NCI-H82 treated with DMSO at 0.1 percent for 48 hours (cell line): Measurements from ENCODE around the gene TMTC4.
"Not testable (repeated sequence)": the region's sequence is repeated elsewhere in the genome, so short reads cannot be mapped to it uniquely, and the experiment has no call there.

Experiments
- DNase-seq: peaks from one replicate; lab custom pipeline; 2025; ENCODE audit not compliant: unreplicated experiment; lab: John Stamatoyannopoulos, UW

Gene TMTC4, protein sequence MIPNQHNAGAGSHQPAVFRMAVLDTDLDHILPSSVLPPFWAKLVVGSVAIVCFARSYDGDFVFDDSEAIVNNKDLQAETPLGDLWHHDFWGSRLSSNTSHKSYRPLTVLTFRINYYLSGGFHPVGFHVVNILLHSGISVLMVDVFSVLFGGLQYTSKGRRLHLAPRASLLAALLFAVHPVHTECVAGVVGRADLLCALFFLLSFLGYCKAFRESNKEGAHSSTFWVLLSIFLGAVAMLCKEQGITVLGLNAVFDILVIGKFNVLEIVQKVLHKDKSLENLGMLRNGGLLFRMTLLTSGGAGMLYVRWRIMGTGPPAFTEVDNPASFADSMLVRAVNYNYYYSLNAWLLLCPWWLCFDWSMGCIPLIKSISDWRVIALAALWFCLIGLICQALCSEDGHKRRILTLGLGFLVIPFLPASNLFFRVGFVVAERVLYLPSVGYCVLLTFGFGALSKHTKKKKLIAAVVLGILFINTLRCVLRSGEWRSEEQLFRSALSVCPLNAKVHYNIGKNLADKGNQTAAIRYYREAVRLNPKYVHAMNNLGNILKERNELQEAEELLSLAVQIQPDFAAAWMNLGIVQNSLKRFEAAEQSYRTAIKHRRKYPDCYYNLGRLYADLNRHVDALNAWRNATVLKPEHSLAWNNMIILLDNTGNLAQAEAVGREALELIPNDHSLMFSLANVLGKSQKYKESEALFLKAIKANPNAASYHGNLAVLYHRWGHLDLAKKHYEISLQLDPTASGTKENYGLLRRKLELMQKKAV

DNA sequence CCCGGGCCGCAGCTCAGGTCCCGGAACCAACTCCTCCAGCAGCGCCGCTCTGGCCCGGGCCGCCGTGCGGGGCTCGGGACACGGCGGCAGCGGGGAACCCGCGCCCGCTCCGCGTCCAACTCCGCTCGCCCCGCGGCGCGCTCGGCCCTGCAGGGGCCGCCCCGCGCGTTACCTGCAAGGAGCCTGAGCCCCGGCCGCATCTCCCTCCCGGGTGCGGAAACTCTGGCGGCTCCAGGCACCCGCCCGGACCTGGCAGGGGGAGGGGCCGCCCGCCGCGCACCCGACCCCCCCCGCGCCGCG is at the start of gene TMTC4:
TSS of gene TMTC4 (minus strand) at position 224 of the 300 bp plus-strand sequence. CDS start 4,433 bp downstream, outside the sequence.
- DNase-seq, result no peak

GRCh38 chr13:100722517-100722916 is 47.9 kb upstream of the TMTC4 start:
- no peak for DNase-seq

DNA sequence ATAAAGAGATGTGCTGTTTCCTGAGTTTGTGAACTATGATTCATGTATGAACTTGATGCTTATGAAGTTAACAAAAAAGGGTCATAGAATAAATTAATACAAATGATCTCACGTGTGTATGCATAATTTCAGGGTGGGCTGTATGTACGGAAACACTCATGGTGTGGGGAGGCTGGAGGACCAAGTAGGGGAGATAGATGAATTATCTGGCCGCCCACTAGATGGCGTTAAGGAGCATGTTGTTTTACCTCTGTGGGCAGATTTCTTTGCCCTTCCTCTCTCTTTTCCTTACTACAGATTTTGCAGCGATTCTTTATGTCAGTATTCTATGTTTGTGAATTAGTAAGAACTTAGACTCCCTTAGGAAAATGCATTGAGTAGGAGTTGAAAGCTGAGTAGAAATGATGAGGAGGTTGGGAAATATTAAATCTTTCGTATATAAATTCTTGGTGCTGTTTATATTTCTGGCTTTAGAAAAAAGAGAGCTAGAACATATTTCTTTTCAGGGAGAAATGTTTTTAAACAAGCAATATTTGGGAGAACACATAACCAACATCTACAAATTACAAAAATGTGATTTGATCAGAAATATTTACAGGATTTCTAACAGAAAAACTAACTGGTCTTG is 47.4 kb upstream of the TMTC4 start:
- DNase-seq, result peak; percentile 58

GRCh38 chr13:100715604-100716003 is 41.0 kb upstream of the TMTC4 start:
- DNase-seq, result no peak

DNA sequence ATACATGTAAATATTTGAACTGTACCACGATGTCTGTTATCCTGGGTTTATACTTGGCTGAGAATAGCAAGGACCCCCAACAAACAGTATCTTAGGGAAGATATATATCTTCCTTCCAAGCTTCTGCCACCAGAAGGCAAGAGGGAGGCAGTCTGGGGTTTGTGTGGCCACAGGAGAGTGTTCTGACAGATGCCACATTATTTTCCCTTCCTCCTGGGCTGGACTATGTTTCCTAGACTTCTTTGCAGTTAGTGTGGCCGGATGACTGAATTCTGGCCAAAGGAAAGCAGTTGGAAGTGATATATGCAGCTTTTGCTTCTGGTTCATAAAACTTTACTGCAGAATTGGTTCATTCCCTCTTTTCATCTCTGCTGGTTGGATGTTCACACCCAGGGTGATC is 39.9 kb upstream of the TMTC4 start:
- DNase-seq, result no peak

- DNase-seq, result no peak
Observed at GRCh38 chr13:100710176-100710575, 35.6 kb upstream of the TMTC4 start.

GRCh38 chr13:100707818-100708740 is 33.5 kb upstream of the TMTC4 start:
- no peak for DNase-seq

- not testable (repeated sequence) for DNase-seq
Observed at GRCh38 chr13:100698331-100698730, 23.7 kb upstream of the TMTC4 start.

DNA sequence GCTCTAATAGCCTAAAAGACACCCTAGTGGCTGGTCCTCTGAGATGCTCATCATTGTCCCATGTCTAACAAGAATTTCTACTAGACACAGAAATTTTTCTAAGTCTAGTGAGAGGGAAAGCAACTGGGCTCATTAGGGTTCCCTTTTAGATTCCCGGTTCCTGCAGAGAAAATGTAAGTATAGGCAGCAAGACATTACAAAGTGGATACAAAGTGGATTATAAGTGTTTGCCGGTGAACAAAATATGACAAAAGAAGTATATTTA is 20.8 kb upstream of the TMTC4 start:
- DNase-seq, result no peak

- no peak for DNase-seq
Observed at GRCh38 chr13:100694722-100695508, 20.3 kb upstream of the TMTC4 start.

GRCh38 chr13:100689191-100689590 is 14.6 kb upstream of the TMTC4 start:
- no peak for DNase-seq

DNA sequence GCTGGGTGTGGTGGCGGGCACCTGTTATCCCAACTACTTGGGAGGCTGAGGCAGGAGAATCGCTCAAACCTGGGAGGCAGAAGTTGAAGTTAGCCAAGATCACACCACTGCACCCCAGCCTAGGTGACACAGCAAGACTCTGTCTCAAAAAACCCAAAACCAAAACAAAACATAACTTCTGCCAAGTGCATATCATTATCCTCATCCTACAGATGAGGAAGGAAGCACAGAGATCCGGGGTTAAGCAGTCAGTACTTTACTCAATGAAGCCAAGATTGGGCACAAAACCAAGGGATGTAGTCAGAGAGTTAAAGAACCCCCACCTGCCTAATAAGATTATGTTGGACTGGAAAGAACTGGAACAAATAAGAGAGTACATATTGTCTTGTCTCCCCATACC is 5.5 kb upstream of the TMTC4 start:
- no peak for DNase-seq

DNA sequence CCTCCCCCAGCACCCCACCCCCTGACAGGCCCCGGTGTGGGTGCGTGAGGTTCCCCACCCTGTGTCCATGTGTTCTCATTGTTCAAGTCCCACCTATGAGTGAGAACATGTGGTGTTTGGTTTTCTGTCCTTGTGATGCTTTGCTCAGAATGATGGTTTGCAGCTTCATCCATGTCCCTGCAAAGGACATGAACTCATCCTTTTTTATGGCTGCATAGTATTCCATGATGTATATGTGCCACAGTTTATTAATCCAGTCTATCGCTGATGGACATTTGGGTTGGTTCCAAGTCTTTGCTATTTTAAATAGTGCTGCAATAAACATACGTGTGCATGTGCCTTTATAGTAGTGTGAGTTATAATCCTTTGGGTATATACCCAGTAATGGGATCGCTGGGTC is 2.5 kb upstream of the TMTC4 start:
- DNase-seq, result not testable (repeated sequence)

GRCh38 chr13:100675661-100676129 is 1.1 kb upstream of the TMTC4 start:
- no peak for DNase-seq

GRCh38 chr13:100674872-100675660 is 471 bp upstream of the TMTC4 start:
- peak; percentile 94 for DNase-seq

- no peak for DNase-seq
Observed at GRCh38 chr13:100673713-100674571, 653 bp downstream of the TMTC4 start.

DNA sequence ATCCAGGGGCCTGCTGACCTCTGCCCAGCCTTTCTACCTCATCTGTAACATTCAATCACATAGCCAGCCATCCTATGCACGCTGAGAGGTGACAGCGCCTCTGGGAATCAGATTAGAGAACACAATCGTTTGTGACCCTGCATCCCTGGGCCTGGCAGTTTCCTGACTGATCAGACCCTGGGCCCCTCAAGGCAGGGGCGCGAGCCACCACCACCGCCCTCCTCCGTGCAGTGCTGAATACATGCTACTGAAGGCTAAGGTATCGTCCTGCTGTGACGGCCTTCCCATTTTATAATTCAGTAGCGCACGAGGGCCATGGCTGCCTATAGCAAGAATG is 1.3 kb downstream of the TMTC4 start:
- no peak for DNase-seq

DNA sequence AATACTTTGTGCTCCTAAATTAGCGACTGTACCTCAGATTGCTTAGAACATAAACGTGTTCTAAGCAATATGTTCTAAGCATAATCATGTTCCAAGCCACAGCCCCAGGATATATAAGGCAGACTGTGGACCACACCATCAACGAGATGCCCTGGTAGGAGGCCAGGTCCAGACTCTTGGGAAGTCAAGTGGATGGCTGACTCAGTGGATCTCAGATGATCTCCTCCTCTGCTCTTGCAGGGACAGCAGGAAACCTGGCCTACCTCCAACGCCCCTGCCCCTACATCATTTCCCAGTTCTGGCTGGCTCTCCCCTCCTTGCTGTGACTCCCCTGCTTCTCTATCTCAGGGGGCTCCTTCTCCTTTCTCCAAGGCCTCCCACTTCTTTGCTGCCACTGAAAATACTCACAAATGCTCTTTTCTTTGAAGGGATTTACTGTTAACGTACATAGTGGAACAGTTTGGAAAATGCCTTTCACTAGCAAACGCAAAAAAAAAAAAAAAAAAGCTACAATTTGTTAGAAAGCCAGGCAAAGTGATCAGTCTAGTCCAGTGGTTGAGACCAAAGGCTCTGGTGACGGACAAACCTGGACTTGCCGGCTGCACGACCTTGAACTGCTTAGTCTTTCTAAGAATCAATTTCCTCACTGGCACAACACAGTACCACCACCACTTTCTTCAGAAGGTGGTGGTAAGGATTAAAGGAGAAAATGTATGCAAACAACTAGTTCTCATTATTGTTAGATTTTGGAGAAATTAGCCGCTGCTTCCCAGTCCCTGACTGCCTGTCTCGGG is 3.0 kb downstream of the TMTC4 start:
- no peak for DNase-seq
